Activated naive CD4-positive, alpha-beta T cell treated with anti-CD3 and anti-CD28 coated beads, Interleukin-2, amount 10 ng/mL, durations not matched to agents 7 days and 5 days (primary cell): Measurements from ENCODE around the gene ANXA10.
A peak's percentile ranks its signal among the peaks of the same experiment; 100 is the strongest.

Experiments
- CTCF ChIA-PET: fragments of 350-600 bp; sonication (Branson Sonifier 250); formaldehyde crosslinking; loops from one replicate; lab custom pipeline; 2021; ENCODE audit warnings: antibody characterized with exemption; lab: Charles Lee
- DNase-seq: peaks from one replicate; pipeline ENCODE4 v3.0.0-alpha.2; 2020
- H3K27ac Mint-ChIP-seq: one replicate; pipeline ENCODE4 v1.8.0; 2021; ENCODE audit warnings: mild to moderate bottlenecking, moderate library complexity, mixed read lengths
- H3K27me3 Mint-ChIP-seq: one replicate; pipeline ENCODE4 v1.8.0; 2021; ENCODE audit warnings: mild to moderate bottlenecking, mixed read lengths
- H3K36me3 Mint-ChIP-seq: one replicate; pipeline ENCODE4 v1.8.0; 2021; ENCODE audit warnings: mixed read lengths
- H3K4me1 Mint-ChIP-seq: one replicate; pipeline ENCODE4 v1.8.0; 2021; ENCODE audit warnings: mixed read lengths
- H3K4me3 Mint-ChIP-seq: one replicate; pipeline ENCODE4 v1.8.0; 2021; ENCODE audit warnings: mild to moderate bottlenecking, moderate library complexity, mixed read lengths
- H3K9me3 Mint-ChIP-seq: one replicate; pipeline ENCODE4 v1.8.0; 2021; ENCODE audit warnings: mixed read lengths

ANXA10 gene, protein sequence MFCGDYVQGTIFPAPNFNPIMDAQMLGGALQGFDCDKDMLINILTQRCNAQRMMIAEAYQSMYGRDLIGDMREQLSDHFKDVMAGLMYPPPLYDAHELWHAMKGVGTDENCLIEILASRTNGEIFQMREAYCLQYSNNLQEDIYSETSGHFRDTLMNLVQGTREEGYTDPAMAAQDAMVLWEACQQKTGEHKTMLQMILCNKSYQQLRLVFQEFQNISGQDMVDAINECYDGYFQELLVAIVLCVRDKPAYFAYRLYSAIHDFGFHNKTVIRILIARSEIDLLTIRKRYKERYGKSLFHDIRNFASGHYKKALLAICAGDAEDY

DNA sequence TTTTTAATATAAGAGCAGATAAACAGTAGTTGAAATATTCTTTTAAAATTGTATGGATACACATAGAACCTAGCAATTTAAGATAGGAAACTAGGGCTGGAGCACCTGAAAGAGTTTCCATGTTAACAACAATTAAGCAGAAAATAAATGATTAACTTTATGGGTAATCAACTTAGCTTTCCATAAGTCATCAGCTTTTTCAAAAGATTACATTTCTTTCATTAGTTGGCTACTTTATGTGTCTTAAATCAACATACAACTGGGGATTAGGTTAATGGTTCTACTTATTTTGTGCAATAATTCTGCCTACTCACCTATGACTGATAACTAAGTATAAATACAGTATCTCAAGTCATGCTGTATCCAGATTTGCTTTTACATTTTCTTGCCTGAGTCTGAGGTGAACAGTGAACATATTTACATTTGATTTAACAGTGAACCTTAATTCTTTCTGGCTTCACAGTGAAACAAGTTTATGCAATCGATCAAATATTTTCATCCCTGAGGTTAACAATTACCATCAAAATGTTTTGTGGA lies at the start of gene ANXA10:
Gene ANXA10 (plus strand): TSS at position 362 of the 537 bp plus-strand sequence. CDS start 164 bp downstream, at position 526.
- CTCF ChIA-PET: no interaction called here
- DNase-seq: no peak
- Mint-ChIP-seq H3K27me3 (no peaks in the 10 kb centered on the region), H3K9me3 (peaks cover 6% of the 10 kb centered on the region), H3K4me3 (no peak within 1 kb of the TSS), H3K27ac (no peak within 1 kb of the TSS), H3K4me1 (no peaks in the 10 kb centered on the region), H3K36me3 (no peaks in the 10 kb centered on the region)

DNA sequence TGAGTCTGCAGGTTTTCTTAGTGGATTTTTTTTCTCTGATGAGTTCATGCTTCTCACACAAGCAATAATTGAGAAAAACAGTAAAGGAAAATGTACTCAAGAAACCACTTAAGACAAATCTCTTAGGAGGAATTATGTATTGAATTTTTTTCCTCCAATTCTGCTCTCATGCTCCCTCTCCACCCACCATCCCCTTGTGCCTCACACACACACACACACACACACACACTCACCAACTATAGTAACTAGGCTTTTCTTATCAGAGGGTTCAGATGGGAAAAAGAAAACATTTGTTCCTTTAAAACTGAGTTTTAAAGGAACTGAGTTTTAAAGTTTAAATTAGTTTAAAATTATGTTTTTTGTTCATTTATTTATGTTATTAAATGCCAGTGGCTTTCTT lies 47.0 kb upstream of the ANXA10 start:
- H3K27ac Mint-ChIP-seq: no peak overlapping the region
- no peaks in the 10 kb centered on the region for H3K27me3 Mint-ChIP-seq
- H3K9me3 Mint-ChIP-seq: peaks cover 5% of the 10 kb centered on the region
- H3K4me3 Mint-ChIP-seq: no peak overlapping the region
- H3K36me3 Mint-ChIP-seq: no peaks in the 10 kb centered on the region
- CTCF ChIA-PET: no interaction called here
- H3K4me1 Mint-ChIP-seq: no peaks in the 10 kb centered on the region
- no peak for DNase-seq

DNA sequence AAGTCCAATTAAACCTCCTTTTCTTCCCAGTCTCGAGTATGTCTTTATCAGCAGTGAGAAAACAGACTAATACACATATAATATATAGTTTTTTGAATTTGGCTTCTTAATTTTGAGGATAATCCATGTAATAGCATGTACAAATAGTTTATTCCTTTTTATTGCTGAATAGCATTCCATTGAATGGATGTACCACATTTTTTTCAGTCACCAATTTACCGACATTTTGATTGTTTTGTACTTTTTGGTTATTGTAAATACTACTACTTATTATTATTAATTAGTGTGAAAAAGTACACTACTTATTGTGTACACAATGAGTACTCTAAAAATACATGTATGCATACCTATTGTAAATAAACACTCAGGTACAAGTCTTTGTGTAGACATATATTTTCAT lies 42.3 kb upstream of the ANXA10 start:
- CTCF ChIA-PET: no interaction called here
- Mint-ChIP-seq H3K4me1 (no peaks in the 10 kb centered on the region), H3K36me3 (no peaks in the 10 kb centered on the region), H3K27me3 (no peaks in the 10 kb centered on the region), H3K4me3 (no peak overlapping the region), H3K27ac (no peak overlapping the region), H3K9me3 (peaks cover 5% of the 10 kb centered on the region)
- DNase-seq: no peak

DNA sequence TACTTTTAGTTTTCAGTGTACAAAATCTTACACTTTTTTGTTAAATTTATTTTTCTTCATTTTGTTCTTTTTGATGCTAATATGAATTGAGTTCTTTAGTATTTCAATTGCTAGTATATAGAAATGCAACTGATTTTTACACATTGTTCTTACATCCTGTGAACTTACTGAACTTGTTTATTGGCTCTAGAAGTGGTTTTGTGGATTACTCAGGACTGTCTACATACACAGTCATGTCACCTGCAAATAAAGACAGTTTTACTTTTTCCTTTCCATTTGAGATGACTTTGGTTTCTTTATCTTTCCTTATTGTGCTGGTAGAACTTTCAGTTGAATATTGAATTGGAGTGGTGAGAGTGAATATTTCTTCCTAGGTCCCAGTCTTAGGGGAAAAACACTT lies 40.8 kb upstream of the ANXA10 start:
- Mint-ChIP-seq H3K9me3 (peaks cover 5% of the 10 kb centered on the region), H3K36me3 (no peaks in the 10 kb centered on the region), H3K4me1 (no peaks in the 10 kb centered on the region), H3K27me3 (no peaks in the 10 kb centered on the region), H3K27ac (no peak overlapping the region), H3K4me3 (no peak overlapping the region)
- no peak for DNase-seq
- CTCF ChIA-PET: no interaction called here

DNA sequence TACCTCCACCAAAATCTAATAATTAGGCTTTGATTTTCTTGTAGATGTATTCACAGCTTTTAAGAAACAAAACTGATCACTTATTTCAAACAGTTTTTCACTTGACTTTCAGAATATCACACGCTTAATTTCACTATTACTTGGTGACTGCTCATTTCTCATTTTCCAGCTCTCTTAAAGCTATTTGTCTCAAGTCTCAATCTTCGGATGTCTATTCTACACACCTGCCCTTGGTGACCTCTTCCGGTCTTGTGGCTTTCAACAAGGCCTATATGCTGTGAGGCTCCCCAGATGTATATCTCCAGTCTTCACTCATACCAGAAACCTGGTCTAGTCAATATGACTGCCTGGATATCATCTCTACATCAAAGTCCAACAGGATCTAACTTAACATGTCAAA lies 34.9 kb upstream of the ANXA10 start:
- CTCF ChIA-PET: no interaction called here
- H3K27ac Mint-ChIP-seq: no peak overlapping the region
- H3K36me3 Mint-ChIP-seq: no peaks in the 10 kb centered on the region
- H3K4me1 Mint-ChIP-seq: no peaks in the 10 kb centered on the region
- H3K4me3 Mint-ChIP-seq: no peak overlapping the region
- DNase-seq: no peak
- H3K9me3 Mint-ChIP-seq: no peaks in the 10 kb centered on the region
- no peaks in the 10 kb centered on the region for H3K27me3 Mint-ChIP-seq

DNA sequence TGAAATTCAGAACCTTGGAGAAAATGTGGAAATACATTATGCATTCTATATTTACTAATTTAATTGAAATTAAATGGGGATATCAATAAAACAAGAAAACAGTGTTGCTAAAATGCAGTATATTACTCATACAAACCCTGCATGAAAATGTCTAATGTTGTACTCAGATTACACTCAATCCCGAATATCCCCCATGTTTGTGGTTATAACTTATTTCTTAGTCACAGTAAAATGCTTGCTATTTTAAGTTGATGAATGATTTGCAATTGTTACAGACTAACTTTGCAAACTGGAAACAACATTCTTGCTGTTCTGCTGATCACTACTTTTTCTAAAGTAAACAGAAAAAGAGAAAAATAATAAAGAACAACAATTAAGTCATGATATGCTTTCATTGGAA lies 33.1 kb upstream of the ANXA10 start:
- DNase-seq: no peak
- Mint-ChIP-seq H3K4me1 (no peaks in the 10 kb centered on the region), H3K27ac (no peak overlapping the region), H3K36me3 (no peaks in the 10 kb centered on the region), H3K4me3 (no peak overlapping the region), H3K27me3 (no peaks in the 10 kb centered on the region), H3K9me3 (no peaks in the 10 kb centered on the region)
- CTCF ChIA-PET: no interaction called here

DNA sequence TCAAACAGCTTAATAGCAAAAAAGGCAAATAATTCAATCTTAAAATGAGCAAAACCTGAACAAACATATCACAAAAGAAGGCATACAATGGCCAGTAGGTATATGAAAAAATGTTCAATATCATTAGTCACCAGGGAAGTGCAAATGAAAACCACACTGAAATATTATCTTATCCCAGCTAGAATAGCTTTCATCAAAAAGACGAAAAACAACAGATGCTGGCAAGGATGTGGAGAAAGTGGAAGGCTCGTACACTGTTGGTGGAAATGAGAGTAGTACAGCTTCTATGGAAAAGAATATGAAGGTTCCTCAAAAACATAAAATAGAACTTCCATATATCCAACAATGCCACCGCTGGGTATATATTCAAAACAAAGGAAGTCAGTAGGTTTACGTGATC lies 29.3 kb upstream of the ANXA10 start:
- CTCF ChIA-PET: no interaction called here
- DNase-seq: no peak
- H3K36me3 Mint-ChIP-seq: no peaks in the 10 kb centered on the region
- H3K4me1 Mint-ChIP-seq: no peaks in the 10 kb centered on the region
- no peaks in the 10 kb centered on the region for H3K27me3 Mint-ChIP-seq
- no peak overlapping the region for H3K27ac Mint-ChIP-seq
- H3K4me3 Mint-ChIP-seq: no peak overlapping the region
- H3K9me3 Mint-ChIP-seq: no peaks in the 10 kb centered on the region

DNA sequence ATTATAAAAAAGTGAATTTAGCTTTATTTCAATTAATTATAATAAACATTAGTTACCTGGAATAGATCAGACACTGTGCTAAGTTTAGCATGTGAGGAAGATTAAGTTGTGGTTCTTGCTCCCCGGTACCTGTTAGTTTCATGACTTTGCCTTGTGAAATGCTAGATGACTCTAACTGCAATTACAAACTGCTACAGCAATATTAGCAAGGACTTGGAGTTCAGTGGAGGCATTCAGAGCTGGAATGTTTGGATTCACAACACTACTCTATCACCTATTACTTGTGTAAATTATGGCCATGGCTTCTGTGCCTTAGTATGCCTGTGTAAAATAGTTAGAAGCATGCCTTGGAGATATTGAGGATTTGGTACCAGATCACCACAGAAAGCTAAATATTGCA lies 21.4 kb upstream of the ANXA10 start:
- DNase-seq: no peak
- H3K36me3 Mint-ChIP-seq: no peaks in the 10 kb centered on the region
- no peaks in the 10 kb centered on the region for H3K9me3 Mint-ChIP-seq
- H3K4me1 Mint-ChIP-seq: no peaks in the 10 kb centered on the region
- no peak overlapping the region for H3K4me3 Mint-ChIP-seq
- no peaks in the 10 kb centered on the region for H3K27me3 Mint-ChIP-seq
- CTCF ChIA-PET: no interaction called here
- H3K27ac Mint-ChIP-seq: no peak overlapping the region

DNA sequence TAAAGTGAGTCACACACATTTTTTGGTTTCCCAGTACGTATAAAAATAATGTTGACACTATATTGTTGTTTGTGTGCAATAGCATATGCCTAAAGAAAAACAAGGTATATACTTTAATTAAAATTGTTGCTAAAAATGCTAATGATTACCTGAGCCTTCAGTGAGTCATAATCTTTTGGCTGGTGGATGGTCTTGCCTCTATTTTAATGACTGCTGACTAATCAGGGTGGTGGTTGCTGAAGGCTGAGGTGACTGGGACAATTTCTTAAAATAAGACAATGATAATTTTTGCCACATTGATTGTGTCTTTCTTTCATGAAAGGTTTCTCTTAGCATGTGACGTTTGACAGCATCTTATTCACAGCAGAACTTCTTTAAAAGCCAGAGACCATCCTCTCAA lies 21.0 kb upstream of the ANXA10 start:
- Mint-ChIP-seq H3K4me1 (no peaks in the 10 kb centered on the region), H3K36me3 (no peaks in the 10 kb centered on the region), H3K27me3 (no peaks in the 10 kb centered on the region), H3K4me3 (no peak overlapping the region), H3K9me3 (no peaks in the 10 kb centered on the region), H3K27ac (no peak overlapping the region)
- no peak for DNase-seq
- CTCF ChIA-PET: no interaction called here

DNA sequence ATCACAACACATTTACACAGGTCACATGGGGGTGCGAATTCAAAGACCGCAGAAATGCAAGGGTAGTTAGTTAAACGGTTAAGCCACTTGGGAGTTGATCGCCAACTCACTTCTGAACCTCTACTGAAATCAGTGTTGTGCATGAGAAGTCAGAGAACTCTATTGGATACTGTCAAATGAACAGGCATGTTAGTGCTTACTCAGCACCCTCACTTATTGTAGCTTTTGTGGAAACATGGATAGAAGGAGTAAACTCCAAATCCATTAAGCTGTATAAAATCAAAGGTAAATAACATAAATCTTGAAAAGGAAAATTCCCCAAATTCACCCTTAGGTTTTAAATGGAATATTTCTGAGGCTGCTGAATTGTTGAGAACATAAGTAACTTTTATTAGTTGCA lies 17.5 kb upstream of the ANXA10 start:
- CTCF ChIA-PET: interaction anchor here (1.3 kb wide), 1 partner anchor 28 kb away, joined by 3 read pairs; no protein-coding TSS in a partner anchor
- Mint-ChIP-seq H3K27me3 (no peaks in the 10 kb centered on the region), H3K27ac (no peak overlapping the region), H3K4me1 (no peaks in the 10 kb centered on the region), H3K4me3 (no peak overlapping the region), H3K36me3 (no peaks in the 10 kb centered on the region), H3K9me3 (no peaks in the 10 kb centered on the region)
- no peak for DNase-seq

DNA sequence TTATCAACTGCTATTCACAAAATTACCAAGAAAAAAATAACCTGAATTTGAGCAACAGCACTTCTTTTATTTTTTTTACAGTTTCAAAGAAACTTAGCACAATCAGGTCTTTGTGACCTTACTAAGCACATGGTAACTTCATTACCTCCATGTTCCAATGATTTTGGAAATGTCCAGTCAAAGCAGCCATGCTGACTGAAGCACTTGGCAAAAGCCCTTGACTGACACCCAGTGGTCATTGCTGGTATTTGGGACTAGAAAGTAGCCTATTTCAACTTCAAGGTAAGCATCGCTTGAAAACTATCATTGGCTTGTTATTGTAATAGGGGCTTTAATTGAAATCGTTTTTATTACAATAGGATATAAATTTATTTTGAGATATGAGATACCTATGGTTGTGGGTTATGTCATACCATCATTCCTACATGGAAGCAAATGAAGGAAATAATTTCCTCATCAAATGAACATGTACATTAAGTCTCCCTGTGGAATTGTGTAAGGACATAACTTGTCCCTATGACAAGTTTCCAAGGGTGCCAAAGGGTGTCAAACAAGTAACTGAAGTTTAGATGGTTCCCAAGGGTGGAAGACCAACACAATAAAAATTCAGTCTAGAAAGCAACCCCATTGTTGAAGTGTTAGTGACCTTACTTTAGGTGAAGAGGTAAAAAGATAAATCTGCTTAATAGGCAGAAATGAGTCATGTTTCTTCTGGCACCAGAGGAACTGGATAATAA lies 15.2 kb upstream of the ANXA10 start:
- H3K27ac Mint-ChIP-seq: no peak overlapping the region
- DNase-seq: peak; percentile 58
- H3K27me3 Mint-ChIP-seq: no peaks in the 10 kb centered on the region
- H3K9me3 Mint-ChIP-seq: no peaks in the 10 kb centered on the region
- no peak overlapping the region for H3K4me3 Mint-ChIP-seq
- no peaks in the 10 kb centered on the region for H3K4me1 Mint-ChIP-seq
- no peaks in the 10 kb centered on the region for H3K36me3 Mint-ChIP-seq
- CTCF ChIA-PET: no interaction called here

DNA sequence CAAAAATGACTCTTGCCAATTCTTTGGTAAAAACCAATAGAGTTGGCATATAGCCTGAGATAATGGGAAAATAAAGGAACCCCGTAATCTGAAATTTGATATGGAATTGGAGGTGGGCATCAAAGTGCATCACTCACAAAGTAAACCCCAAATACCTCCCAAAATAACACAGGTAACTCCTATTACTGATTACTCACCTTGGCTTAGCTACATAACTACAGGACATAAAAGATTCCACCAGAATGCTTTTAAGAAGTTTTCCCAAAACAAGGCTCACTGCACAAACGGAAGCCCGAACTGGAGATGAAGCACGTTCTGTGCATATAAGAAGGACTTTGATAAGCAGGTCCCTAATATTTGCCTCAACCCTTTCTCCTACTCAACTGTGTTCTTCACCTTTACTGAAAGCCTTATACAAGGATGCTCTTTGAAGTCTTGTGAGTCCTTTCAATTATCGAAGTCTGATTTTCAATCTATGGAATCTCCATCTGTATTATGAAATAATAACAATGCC lies 14.6 kb upstream of the ANXA10 start:
- Mint-ChIP-seq H3K9me3 (no peaks in the 10 kb centered on the region), H3K27me3 (no peaks in the 10 kb centered on the region), H3K36me3 (no peaks in the 10 kb centered on the region), H3K4me1 (no peaks in the 10 kb centered on the region), H3K27ac (no peak overlapping the region), H3K4me3 (no peak overlapping the region)
- CTCF ChIA-PET: no interaction called here
- DNase-seq: no peak

DNA sequence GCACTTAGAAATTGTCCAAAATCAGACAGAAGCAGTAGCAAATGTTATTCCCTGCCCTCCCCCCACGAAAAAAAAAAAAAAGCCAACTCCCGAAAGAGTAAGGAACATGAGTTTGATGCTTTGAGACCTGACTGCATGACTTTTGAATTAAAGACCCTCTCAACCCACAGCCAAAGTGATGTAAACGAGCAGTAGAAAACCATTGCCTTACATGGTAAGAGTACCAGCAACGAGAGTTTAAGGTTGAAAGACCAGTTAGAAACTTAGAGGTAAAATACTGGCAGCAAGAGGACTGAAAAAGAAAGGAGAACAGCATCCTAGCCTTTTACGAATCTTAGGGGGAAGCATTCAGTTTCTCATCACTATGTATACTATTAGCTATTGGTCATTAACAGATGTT lies 10.0 kb upstream of the ANXA10 start:
- H3K4me3 Mint-ChIP-seq: no peak overlapping the region
- no peaks in the 10 kb centered on the region for H3K27me3 Mint-ChIP-seq
- H3K9me3 Mint-ChIP-seq: peaks cover 3% of the 10 kb centered on the region
- CTCF ChIA-PET: interaction anchor here (0.6 kb wide), 1 partner anchor 480 kb away, joined by 3 read pairs; no protein-coding TSS in a partner anchor
- DNase-seq: no peak
- no peaks in the 10 kb centered on the region for H3K36me3 Mint-ChIP-seq
- no peak overlapping the region for H3K27ac Mint-ChIP-seq
- H3K4me1 Mint-ChIP-seq: no peaks in the 10 kb centered on the region

DNA sequence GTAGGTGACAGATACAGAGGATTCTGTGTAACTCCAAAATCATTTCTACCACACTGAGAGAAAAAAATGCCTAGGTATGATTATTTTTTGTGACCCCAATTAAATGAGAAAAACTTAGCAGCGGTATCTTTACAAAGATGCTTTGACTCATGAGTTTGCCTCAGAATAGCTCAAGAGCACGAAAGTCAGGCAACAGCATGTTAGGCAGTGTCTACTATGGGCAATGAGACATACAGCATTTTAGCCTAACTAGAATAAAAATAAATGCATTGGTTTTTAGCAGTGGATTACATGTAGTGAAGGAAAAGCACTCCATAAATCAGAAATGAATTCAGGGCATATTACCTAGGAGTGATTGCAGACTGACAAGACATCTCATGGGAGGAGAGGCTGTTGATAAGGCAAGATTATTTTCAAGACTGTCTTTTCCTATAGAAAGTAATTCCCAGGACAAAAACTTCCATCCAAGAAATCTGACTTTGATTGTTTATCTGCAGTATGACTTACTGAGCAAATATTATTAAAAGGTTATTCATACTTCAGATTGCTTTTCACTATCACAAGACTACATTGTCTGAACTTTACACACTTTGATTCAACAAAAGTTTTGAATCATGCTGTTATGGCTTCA lies 3.6 kb downstream of the ANXA10 start:
- DNase-seq: no peak
- CTCF ChIA-PET: no interaction called here
- H3K4me3 Mint-ChIP-seq: no peak overlapping the region
- no peaks in the 10 kb centered on the region for H3K36me3 Mint-ChIP-seq
- H3K9me3 Mint-ChIP-seq: no peaks in the 10 kb centered on the region
- no peaks in the 10 kb centered on the region for H3K4me1 Mint-ChIP-seq
- H3K27me3 Mint-ChIP-seq: no peaks in the 10 kb centered on the region
- H3K27ac Mint-ChIP-seq: no peak overlapping the region
